Spleen (tissue), 7 donors: Measurements from ENCODE around the gene VWCE.

ENCODE experiments used
- POLR2A ChIP-seq, 3 donors: fragments of 450-650 bp; IDR thresholded peaks; one replicate each; pipeline ENCODE4 v1.5.1; 2017; ENCODE audit warnings: antibody characterized with exemption in 3 of 3, mild to moderate bottlenecking in 1 of 3
- TF ChIP-seq, protein P1 (sequence below), 11 experiments: fragments of 200-600 bp in 7 of 11; fragments of 450-650 bp in 4 of 11; sonication (generic) in 4 of 11; IDR thresholded peaks in 8 of 11; conservative IDR thresholded peaks in 3 of 11; 1 replicate in 7 of 11; 2 replicates in 4 of 11; pipeline versions ENCODE4 v1.4.0 to v1.8.0; 2016 to 2021; ENCODE audit warnings: antibody characterized with exemption in 11 of 11, inconsistent platforms in 4 of 11, mild to moderate bottlenecking in 1 of 11
- donor health status: DM: no; HTN: no; CAD: no; lungs with moderate emphysema.
- donor health status: DM: no; HTN: no; CAD: no.
- donor health status: DM: no; HTN: no; CAD: no.

DNA sequence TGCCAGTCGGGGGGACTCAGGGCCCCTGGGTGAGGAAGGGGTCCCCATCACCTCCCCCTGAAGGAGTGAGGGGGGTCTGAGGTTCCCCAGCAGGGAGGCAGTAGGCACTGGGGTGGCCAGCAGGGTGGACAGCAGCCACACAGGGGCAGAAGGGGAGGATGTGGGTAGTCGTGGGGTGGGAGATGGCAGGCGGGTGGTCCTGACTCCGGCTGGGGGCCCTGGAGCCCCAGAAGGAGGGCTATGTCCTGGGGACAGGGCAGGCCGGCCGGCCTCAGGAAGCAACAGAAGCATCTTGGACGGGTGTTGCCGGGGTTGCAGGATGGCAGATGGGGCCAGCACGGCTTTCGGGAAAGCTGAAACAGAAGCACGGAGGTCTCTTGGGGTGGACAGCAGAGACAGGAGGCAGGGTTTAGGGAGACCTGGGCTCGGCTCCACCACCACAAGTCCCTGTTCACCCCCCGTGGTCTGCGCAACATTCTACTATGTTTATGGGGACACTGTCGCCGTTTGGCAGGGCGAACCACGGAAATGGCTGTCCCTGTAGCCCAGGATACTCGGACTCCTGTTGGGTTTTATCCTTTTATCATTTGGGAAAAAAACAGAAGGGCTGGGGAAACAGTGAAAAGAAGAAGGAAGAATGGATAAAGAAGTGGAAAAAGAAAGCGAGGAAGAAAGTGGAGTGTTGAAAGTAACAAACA lies 14.1 kb downstream of the VWCE start:
- TF ChIP-seq, protein P1, sequence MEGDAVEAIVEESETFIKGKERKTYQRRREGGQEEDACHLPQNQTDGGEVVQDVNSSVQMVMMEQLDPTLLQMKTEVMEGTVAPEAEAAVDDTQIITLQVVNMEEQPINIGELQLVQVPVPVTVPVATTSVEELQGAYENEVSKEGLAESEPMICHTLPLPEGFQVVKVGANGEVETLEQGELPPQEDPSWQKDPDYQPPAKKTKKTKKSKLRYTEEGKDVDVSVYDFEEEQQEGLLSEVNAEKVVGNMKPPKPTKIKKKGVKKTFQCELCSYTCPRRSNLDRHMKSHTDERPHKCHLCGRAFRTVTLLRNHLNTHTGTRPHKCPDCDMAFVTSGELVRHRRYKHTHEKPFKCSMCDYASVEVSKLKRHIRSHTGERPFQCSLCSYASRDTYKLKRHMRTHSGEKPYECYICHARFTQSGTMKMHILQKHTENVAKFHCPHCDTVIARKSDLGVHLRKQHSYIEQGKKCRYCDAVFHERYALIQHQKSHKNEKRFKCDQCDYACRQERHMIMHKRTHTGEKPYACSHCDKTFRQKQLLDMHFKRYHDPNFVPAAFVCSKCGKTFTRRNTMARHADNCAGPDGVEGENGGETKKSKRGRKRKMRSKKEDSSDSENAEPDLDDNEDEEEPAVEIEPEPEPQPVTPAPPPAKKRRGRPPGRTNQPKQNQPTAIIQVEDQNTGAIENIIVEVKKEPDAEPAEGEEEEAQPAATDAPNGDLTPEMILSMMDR (IDR thresholded peaks at IDR 0.05 in 8 of 11, conservative IDR thresholded peaks at IDR 0.05 in 3 of 11): no peak
- no peak for TF ChIP-seq POLR2A (IDR thresholded peaks at IDR 0.05)
